HG02852 (cell line): ENCODE measurements around the gene DIAPH1.
"Not testable (repeated sequence)": the region's sequence is repeated elsewhere in the genome, so short reads cannot be mapped to it uniquely, and the experiment has no call there.

Source experiments
- ATAC-seq: cut with Tn5 transposase; IDR thresholded peaks from one replicate; pipeline ENCODE4 v1.9.1; 2021; ENCODE audit warnings: mild to moderate bottlenecking, moderate library complexity; ENCODE audit not compliant: unreplicated experiment

Gene DIAPH1

GRCh38 chr5:141613344-141613743 is 5.5 kb downstream of the DIAPH1 start:
- no peak for ATAC-seq

DNA sequence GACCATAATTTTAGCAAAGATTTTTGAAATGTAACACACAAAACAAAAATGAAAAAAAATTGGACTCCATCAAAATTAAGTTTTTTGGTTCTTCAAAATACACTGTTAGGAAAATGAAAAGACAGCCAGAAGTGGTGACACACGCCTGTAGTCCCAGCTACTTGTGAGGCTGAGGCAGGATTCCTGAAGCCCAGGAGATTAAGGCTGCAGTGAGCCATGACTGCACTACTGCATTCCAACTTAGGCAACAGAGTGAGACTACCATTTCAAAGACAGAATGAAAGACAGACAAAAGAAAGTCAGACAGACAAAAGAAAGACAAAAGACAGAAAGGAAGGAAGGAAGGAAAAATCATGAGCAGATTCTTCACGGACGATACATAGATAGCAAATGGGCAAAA is 7.5 kb downstream of the DIAPH1 start:
- ATAC-seq, result no peak

- not testable (repeated sequence) for ATAC-seq
Observed at GRCh38 chr5:141609921-141610320, 8.9 kb downstream of the DIAPH1 start.

- no peak for ATAC-seq
Observed at GRCh38 chr5:141609044-141609443, 9.8 kb downstream of the DIAPH1 start.

- ATAC-seq, result no peak
Observed at GRCh38 chr5:141608557-141608956, 10.2 kb downstream of the DIAPH1 start.

DNA sequence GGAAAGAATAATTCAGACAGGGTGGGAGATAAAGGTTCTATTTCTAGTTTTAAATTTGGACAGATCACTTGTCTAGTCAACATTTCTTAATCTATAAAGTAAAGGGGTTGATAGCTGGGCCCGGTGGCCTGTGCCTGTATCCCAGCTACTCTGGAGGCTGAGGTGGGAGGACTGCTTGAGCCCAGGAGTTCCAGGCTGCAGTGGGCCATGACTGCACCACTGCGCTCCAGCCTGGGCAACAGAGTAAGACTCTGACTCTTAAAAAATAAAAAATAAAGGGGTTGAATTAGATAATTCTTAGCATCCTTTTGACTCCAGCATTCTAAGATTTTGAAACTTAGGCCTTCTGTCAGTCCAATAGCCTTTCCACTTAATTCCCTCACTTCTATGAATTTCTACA is 10.8 kb downstream of the DIAPH1 start:
- ATAC-seq, result no peak

DNA sequence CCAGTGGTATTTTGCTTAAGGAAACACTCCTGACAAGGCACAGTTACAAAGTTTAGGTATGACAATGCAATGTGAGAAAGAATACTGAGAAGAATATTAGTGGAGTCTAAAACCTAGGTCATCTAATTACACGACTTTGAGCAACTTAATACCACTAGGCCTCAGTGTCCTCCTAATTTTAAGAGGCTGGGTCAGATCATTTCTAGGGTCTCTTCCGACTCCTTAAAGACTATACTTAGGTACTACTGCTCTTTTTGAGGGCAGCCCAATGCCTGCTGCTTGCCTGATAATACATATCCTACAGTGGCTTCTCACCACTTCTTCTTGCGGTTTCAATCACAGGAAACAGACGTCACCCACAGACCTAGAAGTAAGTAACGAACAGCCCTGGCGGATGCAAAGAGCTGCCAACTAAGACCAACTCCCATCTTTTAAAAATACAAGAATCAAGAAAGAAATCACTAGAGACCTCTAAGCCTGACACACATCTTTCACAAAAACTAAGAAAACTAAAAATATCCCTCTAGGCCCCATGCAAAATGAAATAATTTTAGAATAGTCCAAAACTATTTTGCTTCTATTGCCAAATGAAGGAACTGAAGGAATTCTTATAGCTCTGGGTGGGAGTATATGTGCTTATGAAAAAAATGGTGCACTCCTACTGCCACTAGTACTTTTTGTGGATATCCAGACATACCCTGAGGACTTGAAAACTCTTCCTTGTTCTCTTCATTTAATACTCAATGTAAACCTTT is 13.1 kb downstream of the DIAPH1 start:
- ATAC-seq, result peak; percentile 96

DNA sequence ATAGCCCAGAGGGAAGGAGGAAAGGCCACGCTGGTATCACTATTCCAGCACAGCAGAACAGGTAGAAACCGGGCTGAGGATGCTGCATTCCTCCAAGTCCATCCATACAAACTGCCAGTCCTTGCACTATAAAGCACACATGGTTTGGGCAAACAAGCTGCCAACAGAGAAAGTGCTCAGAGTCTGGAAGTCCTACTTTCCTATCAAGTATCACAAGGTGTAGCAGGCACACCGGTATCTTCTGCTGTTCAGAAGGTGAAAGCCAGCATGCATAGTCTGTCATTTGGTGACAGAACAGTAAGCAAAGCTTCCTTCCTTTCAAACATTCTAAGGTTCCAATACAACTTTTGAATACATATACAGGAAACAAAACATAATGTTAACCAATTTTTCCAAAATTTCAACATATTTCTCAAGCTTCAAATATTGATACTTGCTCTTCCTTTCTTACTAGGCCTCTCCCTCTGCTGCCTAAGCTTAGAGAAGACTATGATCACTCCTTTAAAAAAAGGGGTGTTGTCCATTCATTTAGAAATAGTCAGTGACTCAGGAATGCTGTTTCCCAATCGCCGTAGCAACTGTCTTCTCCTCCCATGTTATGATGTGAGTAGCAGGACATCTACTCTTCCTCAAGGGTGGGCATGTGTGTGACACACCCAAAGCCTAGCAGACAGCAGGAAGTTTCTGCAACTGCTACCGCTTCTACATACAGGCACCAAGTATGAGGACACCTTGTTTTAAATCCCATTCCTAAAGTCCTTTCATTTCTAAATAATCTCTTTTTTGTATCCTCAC is 14.7 kb downstream of the DIAPH1 start:
- ATAC-seq, result no peak

- no peak for ATAC-seq
Observed at GRCh38 chr5:141602606-141603005, 16.2 kb downstream of the DIAPH1 start.

- ATAC-seq, result peak; percentile 47
Observed at GRCh38 chr5:141598391-141599345, 20.1 kb downstream of the DIAPH1 start.

- ATAC-seq, result no peak
Observed at GRCh38 chr5:141597814-141598213, 21.0 kb downstream of the DIAPH1 start.

DNA sequence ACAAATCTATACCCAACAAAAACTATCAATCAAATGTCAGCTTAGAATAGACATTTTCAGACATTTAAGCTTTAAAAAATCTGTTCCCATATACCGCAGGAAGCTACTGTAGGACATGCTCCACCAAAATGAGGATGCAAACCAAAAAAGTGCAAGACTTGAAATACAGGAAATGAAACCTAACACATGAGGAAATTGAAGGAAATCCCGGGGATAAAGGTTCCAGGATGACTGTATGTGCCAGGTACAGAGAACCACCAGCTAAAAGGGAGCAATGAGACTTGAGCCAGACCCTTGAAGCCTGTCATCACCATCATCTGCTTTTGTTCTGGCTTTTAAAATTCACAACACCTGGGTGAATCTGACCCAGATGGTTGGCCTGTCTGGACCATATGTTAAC is 21.4 kb downstream of the DIAPH1 start:
- ATAC-seq, result no peak

- no peak for ATAC-seq
Observed at GRCh38 chr5:141596867-141597266, 21.9 kb downstream of the DIAPH1 start.

GRCh38 chr5:141590127-141590526 is 28.7 kb downstream of the DIAPH1 start:
- no peak for ATAC-seq

- no peak for ATAC-seq
Observed at GRCh38 chr5:141586246-141586645, 32.6 kb downstream of the DIAPH1 start.

- no peak for ATAC-seq
Observed at GRCh38 chr5:141585594-141585993, 33.2 kb downstream of the DIAPH1 start.

GRCh38 chr5:141574122-141574510 is 44.7 kb downstream of the DIAPH1 start:
- no peak for ATAC-seq

- ATAC-seq, result no peak
Observed at GRCh38 chr5:141573489-141574121, 45.2 kb downstream of the DIAPH1 start.

DNA sequence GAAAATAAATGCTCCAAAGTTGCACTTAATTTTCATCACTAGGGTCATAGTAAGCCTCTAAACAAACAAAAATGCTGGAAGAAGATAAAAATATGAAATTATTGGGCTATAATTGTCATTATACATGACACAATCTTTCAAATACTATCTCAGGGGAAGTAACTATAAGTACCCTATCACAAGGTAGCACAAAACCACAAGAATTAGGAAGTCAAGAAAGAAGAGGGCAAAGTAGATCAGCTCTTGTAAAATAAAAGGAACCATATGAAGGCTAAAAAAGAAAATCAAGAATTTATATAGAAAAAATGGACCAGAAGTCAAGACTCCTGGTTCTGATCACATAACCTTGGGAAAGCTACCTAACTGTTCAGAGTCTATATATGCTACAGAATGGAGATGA is 48.1 kb downstream of the DIAPH1 start:
- no peak for ATAC-seq

DNA sequence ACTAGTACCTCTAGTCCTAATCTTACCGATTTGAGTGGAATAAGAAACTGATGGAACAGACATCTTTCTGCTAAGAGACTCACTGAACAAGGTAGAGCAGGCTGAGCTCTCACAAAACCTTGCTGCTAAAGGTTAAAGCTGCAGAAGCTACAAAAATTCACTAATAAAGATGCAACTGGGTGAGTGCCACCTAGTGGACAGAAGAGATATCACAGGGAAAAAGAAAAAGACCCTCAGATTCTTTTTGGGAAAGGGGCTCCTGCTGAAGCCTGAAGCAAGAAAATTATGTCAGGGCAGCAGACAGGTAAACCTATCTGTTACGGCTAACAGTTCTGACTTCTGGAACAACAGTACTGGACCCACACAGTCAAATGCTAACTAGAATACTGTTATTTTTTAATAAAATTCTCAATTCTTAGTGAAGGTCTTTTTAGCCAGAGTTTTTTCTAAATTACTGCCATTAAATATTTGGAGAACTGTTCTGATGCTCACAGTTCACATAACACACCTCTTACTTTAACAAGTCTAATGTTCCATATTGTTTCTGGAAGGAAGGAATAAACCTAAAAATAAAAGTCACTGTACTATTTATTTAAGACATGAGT is 51.2 kb downstream of the DIAPH1 start:
- ATAC-seq, result no peak
